GM18867 (cell line): ENCODE data around the gene CXCR6.

Experiments used
- ATAC-seq: cut with Tn5 transposase; IDR thresholded peaks from one replicate; pipeline ENCODE4 v1.9.1; 2021; ENCODE audit warnings: mild to moderate bottlenecking, moderate library complexity; ENCODE audit not compliant: unreplicated experiment

CXCR6 gene

DNA sequence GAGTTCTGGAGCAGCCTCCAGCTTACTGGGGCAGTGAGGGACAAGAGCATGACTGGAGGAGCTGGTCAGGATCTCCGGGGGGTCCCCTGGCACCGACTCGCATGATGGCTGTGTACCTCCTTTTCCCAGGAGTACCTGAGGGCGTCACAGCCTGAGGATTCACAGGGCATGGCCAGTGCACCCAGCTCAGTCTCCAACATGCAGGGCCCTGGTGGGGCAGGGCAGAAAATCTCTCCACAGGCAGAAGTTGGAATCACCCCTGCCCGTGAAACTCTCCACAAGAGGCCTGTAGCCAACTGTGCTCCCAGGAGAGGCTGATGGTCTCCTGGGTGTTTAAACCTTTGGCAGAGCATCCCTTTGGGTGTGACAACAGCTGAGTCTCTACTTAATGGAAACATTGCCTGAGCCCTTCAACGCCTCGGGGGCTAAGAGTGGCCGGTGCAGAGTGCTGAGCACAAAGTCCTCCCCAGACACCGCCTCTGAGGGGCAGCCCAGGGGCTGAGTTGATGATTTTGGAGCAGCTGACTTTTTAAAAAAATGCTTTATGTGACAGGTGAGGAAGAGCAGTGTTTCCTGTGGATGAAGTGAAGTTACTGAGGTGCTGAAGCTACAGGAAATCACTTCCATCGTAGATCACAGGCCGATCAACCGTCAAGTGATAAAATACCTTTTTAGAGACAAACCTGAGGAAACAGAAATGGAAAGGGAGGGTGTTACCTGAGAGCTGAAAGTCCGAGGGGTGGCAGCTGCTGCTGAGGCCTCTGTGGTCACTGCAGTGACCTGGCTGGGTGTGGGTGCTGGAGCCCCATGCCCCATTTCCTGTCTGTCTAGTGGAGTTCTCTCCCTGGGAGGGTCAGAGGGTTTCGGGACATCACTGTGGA, 21.9 kb upstream of the CXCR6 start:
- ATAC-seq, result no peak

GRCh38 chr3:45922039-45922326, 21.3 kb upstream of the CXCR6 start:
- no peak for ATAC-seq

GRCh38 chr3:45922950-45923590, 20.2 kb upstream of the CXCR6 start:
- ATAC-seq, result no peak

DNA sequence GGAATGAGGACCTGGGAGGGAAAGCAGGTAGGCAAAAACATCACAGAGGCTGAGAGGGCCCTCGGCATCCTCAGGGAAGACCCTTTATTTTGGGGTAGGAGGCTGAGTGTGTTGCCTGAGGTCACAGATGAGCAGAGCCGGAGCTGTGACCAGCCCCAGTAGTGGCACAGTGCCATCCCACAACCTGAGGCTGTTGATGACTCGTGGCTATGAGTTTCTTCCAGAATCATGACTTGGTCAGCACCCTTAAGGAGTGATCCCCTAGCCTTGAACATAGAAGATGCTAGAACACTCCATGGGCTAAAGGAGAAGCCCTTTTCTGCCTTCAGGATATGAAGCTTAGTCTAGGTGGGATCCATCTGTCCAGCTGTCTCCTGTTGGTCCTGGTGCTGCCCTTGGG, 19.5 kb upstream of the CXCR6 start:
- ATAC-seq, result no peak

- ATAC-seq, result no peak
Measured at GRCh38 chr3:45927881-45928280, 15.4 kb upstream of the CXCR6 start.

DNA sequence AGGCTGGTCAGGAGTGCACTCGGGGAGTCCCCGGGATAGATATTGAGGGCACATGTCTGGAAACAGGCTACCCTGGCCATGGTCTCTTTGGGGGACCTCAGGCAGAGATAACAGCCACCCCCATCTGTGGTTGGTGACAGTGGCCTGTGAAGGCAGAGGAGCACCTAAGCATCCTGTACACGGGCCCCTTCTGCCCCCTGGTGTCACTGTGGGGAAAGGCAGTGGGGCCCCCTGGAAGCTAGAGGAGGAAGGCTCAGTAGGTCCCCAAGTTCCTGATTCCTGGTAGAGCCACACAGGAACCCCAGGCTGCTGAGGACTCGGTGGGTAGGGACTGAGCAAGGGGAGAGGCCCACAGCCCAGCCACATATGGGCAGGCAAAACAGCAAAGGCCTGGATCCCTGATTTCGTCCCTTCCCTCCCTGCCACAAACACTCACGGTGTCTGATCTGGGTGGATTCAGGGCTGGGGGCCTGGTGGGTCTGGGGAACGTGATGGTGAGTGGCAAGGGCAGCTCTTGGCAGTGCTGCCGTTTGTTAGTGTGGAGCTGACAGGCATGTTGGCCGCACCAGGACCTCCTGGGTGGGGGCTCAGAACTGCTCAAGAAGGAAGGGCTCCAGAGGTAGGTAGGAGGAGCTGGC, 14.1 kb upstream of the CXCR6 start:
- ATAC-seq, result peak; percentile 69

DNA sequence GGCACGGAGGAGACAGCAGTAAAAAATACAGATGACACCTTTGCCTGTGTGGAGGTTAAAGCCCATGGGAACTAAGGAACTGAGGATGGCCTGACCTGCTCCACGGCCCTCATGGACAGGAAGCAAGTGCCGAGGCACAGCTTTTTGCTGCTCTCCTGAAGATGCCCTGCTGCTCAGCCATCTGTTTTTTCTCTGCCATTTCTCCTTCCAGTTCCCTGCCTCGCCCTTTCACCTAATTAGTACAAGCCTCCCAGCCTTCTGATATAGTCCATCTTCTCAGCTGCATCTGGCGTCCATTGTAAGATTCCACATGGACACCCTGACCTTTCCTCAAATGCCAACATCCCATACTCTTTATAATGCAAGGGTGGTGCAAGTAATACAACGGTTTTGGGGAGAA, 11.8 kb upstream of the CXCR6 start:
- no peak for ATAC-seq

DNA sequence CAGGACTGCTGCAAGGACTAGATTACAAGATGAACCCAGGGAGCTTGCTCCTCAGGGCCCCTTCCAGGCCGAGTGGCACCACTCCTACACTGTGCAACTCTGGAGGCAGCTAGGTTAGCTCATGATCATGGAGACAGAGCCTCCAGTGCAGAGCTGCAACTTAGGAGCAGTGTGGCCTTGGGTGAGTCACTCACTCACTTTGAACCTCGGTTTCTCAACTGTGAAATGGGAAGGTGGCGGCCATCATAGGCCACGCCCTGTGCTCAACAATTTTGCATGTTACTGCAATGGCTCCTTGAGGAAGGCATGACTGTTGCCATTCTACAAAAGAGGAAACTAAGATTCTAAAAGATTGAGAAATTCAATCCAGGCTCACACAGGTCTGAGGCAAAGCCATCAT, 11.2 kb upstream of the CXCR6 start:
- no peak for ATAC-seq

DNA sequence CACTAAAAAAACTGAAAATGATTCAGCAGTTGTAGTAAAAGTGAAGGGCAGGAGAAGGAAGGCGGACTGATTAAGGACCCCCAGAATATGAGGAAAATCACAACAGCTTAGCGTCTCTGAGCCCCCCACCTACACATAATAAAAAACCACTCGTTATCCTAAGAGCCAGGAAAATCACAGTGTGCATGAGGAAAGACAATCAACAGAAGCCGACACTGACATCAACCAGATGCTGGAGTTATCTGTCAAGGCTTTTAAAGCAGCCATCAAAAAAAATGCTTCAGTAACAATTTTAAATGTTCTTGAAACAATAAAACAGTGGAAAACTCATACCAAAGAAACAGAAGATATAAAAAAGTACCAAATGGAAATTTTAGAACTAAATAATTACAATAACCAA, 9.7 kb upstream of the CXCR6 start:
- ATAC-seq, result no peak

DNA sequence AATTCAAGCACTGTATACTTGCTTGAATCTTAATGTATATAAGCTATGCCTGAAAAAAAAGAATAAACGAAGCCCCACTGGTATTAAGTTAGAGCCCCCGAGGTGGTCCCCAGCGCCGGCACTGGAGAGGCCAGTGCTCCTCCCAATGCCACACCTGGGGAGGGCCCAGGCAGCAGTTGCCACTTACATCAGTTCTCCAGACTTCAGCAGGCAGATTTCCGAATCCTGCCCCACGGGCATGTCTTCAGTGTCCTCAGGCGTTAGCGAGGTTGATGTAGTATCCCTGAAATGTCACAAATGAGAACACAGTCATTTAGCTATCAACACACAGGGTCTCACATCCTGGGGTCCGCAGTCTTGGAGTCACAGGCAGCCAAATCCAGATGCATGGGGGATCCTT, 7.0 kb upstream of the CXCR6 start:
- no peak for ATAC-seq

DNA sequence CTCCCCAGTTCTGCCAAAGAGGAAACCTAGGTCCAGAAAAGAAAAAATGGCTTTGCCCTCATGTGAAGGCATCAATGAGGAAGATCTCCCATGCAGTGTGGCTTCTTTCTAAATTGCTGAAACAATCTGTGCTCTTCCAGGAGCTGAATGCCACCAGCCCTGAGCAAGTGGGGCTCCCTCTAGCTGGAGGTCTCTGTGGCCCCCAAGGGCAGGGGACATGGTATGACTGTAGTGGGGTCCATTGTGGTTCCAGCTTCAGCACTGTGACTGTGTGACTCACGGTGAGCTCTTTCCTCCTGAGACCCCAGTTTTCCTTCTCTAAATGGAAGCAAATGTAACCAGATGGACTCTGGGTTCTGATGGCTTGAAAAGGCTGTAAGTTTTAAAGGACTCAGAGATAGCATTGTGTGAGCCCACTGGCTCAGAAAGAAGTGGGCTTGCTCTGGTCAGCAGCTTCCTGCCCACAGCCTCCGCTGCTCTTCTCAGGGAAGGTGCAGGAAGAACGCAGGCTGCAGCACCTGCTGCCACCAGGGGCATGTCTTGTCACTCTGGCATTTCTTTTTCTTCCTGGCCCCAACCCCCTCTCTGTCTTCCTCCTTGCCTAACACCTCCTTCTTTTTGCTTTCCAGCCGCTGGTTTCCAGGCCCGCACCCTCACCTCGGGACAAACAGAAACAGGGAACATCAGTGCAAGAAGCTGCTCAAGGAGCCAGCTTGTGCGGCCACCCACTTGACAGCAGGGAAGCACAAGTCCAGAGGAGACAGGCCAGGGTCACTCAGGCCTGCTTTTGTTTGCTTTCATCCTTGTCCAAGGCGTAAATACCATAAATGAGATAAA, 5.8 kb upstream of the CXCR6 start:
- ATAC-seq, result no peak

DNA sequence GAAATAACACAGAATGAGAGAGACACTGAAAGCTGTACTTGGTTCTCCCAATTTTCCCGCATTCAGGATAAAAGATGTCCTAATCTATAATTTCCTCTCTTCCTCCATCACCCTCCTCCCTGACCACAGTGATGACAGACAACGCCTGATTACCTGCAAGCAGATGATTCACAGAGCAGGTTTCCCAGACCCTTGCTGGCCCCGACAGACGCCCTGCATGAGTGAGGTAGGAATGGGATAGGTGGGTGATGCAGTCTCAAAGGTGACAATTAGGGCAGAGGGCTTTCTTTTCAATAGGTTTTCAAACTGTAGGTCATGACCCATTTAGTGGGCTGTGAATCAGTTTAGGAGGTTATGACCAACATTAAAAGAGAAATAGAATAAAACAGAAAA, 5.2 kb upstream of the CXCR6 start:
- ATAC-seq, result no peak

- ATAC-seq, result peak; percentile 54
Measured at GRCh38 chr3:45938864-45939263, 4.4 kb upstream of the CXCR6 start.

- no peak for ATAC-seq
Measured at GRCh38 chr3:45939341-45939771, 3.9 kb upstream of the CXCR6 start.

DNA sequence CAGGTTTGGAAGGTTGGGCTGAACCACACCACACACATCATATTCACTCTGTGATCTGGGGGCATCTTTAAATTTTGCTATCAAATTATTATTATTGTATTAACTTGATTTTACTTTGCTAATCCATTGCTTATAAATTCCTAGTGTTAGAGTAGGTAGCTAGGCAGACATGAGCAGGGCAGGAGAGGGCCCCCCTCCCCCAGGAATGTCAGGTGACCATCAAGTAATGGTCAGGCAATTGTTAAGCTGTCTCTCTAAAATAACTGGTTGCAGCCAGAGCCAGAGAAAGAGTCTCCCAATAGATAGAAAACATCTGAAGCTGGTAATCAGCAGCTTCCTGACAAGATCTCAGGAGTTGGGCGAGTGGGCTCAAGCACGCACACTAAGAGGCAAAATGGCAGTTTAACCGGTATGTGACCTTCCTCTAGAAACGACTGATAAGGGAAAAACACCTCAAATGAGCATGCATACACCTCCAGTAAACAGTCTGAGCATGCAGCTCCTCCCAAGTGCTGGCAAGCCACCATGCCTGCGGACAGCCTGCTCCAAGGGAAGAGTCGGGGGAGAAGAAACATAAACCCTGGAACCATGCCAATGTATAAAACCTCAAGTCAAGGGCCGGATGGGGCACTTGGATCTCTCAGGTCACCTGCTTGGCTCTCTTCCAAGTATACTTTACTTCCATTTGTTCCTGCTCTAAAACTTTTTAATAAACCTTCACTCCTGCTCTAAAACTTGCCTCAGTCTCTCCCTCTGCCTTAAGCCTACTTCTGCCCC, 3.1 kb upstream of the CXCR6 start:
- no peak for ATAC-seq

GRCh38 chr3:45940781-45941365, 2.4 kb upstream of the CXCR6 start:
- ATAC-seq, result no peak

DNA sequence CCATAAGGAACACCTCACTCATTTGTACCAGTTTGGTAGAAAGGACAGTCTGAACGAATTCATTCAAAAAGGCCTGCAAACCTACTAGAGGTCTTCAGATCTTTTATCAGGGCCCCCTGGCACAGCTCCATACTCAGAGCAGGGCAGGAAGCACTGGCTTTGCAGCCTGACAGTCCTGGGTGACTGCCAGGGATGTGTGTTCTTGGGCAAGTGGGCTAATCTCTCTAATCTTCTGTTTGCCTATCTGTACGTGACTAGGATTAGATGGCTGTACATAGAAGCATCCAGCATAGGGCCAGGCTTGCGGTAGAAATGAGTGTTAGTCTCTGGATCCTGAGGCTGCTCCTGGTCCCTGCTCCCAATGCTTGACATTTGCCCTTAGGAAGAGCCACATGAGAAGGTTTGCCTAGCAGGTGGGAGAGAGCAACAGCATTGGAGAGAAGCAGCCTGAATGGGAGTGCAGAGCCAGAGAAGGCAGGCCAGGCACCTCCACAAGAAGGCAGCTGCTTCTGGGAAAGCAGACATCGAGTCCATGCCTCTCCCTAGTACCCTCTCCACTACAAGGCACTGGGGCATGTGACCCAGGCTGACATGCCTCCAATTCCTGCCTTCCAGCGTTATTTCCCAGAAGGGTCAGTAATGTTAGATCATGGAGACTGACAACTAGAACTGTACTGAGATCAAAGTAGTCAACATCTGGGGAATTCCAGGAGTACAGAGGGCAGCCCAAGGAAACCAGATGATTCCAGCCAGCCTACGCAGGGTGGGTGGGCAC, 1.0 kb upstream of the CXCR6 start:
- ATAC-seq, result no peak

DNA sequence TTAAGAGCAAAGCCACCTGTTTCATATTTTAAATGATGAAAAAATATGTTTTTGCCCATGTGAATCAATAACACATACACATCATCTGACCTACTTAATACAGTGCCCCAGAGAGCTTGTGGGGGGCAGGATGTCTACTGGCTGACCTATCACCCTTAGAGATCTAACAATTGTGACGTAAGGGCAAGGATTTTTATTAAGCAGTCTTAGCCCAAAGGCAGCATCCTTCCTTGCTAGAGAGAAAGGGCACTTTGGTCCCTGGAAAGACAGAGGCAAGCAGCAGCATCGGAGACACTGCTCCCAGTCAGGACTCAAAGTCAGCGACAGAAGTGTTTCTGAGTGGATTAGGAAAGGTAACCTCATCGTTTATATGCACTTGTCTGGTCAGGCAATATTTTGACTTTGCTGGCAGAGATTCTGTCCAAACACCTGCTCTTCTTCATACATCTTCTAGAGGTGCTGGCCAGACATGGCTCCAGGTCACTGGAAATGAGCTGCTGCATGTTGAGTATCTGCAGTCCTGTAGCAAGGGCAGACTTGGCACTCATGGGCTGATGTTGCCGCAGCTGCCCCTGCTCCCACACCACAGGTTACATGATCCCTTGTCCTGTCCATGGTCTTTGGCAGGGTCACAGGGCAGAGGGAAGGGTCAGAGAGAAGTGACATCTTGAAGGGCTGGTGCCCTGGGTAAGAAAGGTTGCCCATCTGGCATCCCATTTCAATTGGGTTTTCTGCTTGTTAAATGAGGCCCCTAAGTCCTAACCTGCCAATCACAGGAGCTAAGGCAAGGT, 1.8 kb downstream of the CXCR6 start:
- no peak for ATAC-seq

GRCh38 chr3:45946307-45946706, 3.0 kb downstream of the CXCR6 start:
- no peak for ATAC-seq
